HG03378 (cell line): Measurements from ENCODE around the gene ZAR1L.

Source experiments
- ATAC-seq: cut with Tn5 transposase; IDR thresholded peaks from one replicate; pipeline ENCODE4 v1.9.1; 2021; ENCODE audit warnings: mild to moderate bottlenecking, moderate library complexity; ENCODE audit not compliant: unreplicated experiment

The ZAR1L gene

DNA sequence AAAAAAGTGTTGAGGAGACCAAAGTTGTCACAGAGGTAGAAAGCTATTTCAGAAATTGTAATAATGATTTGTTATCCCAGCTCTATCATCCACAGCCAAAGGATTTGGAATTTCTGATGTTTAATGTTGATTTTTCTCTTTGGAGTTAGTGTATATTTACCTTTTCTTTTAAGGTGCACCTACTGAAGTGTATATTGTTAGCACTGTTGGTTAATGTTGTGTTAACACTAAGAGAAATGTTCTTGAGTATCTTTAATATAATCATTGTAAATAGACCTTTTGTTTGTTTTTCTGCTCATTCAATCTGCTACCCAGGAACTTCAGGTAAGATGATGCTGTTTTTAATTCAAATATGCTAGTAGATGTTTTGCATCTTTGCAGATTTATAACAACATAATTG lies 57.5 kb downstream of the ZAR1L start:
- no peak for ATAC-seq

DNA sequence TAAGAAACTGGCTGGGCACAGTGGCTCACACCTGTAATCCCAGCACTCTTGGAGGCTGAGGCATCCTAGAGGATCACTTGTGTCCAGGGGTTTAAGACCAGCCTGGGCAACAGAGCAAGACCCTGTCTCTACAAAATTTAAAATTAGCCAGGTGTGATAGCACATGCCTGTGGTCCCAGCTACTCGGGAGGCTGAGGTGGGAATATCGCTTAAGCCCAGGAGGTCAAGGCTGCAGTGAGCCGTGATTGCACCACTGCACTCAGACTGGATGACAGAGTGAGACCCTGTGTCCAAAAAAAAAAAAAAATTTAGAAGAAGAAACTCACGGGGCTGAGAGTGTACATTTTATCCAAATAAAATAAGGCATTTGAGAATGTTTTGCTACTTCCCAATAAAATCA lies 58.9 kb downstream of the ZAR1L start:
- no peak for ATAC-seq

DNA sequence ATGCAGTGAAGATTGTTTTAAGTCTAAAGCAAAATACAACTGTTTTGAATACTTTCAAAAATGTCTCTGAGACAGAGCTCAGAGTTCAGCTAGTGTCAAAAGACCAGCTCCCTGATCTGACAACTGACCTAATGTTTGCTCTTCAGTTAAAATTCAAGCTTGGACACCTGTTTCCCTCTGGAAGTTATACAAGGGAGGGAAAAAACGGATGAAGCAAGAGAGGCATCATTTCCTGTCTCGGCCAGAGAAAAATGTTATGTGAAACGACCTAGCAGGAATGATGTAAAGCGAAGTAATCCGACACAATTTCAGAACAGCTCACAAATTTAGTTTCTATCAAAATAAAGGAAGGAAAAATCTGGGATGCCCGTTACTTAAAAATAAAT lies 59.4 kb downstream of the ZAR1L start:
- ATAC-seq, result no peak

DNA sequence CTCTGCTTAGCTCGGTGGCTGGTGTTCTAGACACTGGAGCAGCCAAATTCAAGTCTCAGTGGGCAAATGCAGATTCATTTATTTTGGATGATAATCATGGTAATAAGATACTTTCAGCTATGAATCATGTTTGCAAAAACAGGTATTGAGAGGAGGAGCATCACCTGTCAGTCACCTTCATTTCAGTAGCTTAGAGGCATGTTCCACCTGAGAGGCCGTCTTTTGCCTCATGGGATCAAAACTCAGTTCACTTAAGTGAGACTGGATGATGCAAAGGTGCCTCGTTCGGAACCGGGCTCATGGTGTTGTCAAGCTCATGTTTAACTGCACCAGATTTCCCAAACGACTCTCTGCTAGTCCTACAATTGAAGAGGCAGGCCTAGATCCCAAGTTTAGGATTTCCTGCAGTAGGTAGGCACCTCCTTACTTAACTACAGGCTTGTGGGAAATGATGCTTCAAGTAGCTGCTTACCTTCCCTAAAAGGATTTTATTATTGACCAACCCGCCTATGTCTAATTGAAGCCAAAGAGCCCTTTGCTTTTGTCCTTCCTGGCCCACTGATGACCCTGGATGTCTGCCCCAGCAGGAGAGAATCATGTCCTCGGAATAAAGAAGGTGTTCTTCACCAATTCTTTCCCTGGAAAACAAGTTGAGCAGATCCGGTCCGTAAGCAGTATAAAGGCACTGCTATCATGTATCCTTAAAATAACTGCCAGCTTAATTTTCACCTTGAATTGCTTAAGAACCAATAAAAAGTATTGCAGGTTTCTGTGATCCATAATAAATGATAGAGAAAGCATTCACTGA lies 60.0 kb downstream of the ZAR1L start:
- no peak for ATAC-seq

DNA sequence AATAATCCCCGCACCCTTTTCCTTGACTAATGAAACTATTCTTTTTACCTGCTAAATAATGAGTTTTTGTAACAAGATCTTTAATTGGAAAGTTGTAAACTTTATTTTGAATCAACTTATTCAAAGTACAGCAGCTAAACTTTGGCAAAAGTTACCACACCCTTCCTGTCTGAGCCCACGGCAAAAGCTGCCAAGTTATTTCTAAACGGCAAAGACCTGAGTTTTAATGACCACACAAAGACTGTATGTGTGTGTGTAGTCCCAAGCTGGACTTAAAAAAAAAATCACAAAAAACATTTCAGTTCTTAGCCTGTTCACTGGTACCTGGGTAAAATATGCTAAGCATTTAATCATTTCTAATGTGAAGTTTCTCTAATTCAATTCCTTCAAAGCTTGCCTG lies 60.7 kb downstream of the ZAR1L start:
- no peak for ATAC-seq

DNA sequence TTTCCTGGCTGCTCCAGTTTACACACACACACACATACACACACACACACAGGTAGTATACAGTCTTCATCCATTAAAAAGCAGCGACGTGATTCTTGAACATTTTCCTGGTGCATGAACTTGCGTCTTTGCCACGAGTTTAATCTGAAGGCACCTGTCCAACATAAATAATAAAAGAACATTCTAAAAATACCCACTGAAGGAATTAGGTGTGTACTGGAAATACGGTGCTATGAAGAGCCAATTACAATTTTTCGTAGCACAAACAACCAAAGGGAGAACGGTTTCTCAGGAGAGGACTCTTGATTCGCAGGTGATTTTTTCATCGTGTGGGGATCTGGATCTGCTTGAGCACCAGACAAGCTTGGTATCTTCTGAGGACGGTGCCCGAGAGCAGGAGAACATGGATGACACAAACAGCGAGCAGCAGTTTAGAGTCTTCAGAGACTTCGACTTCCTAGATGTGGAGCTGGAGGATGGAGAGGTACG lies 61.2 kb downstream of the ZAR1L start:
- no peak for ATAC-seq
